Colonic mucosa (tissue), 4 donors: ENCODE results near the gene A2ML1. TPM values are rescaled to one million over a fixed set of nuclear protein-coding genes. Genes with fewer than 3 reads are reported as not detected.

ENCODE experiments used
- DNase-seq: peaks from one replicate; pipeline ENCODE4 v3.0.0-alpha.2; 2020
- H3K27ac ChIP-seq: fragments of 200-600 bp; one replicate; pipeline ENCODE4 v1.8.0; 2021
- H3K27me3 ChIP-seq: fragments of 200-600 bp; one replicate; pipeline ENCODE4 v1.8.0; 2021
- H3K36me3 ChIP-seq: fragments of 200-600 bp; one replicate; pipeline ENCODE4 v1.8.0; 2021
- H3K4me1 ChIP-seq: fragments of 200-600 bp; one replicate; pipeline ENCODE4 v1.8.0; 2021; ENCODE audit warnings: mild to moderate bottlenecking
- H3K4me3 ChIP-seq: fragments of 200-600 bp; one replicate; pipeline ENCODE4 v1.8.0; 2021
- H3K9ac ChIP-seq, 2 donors: one replicate each; pipeline ENCODE4 v1.7.0; 2013; ENCODE audit warnings: control low read depth in 2 of 2, low read depth in 2 of 2, low read length in 2 of 2
- H3K9me3 ChIP-seq: fragments of 200-600 bp; one replicate; pipeline ENCODE4 v1.8.0; 2021
- CTCF ChIP-seq: fragments of 200-600 bp; IDR thresholded peaks from one replicate; pipeline ENCODE4 v1.8.0; 2022; ENCODE audit warnings: antibody characterized with exemption, mild to moderate bottlenecking
- intact Hi-C: fragments of 100-400 bp; cut with DNase I; formaldehyde crosslinking; loops from one replicate; pipeline ENCODE4 v1.14.1; 2022
- total RNA-seq, 2 donors: library from RNA; stranded (reverse); fragmentation: NEBNext Ultra II Directional in 1 of 2; extraction: Animal tissue kit (Norgen Biotek cat#: 25700) in 1 of 2; gene quantifications; one replicate each; pipeline ENCODE4 v1.2.1, GENCODE V29; 2021
- donor health status: healthy.
- donor health status: DM: no; HTN: no; CAD: no.
- donor health status: DM: no; HTN: no; CAD: no.

Gene A2ML1
- total RNA-seq, 2 donors from 2014 or later, result not detected

- Histone ChIP-seq H3K4me3 (no peak overlapping the region), H3K4me1 (no peaks in the 10 kb centered on the region), H3K27ac (no peak overlapping the region), H3K27me3 (no peaks in the 10 kb centered on the region), H3K9ac (no peak overlapping the region), H3K36me3 (no peaks in the 10 kb centered on the region), H3K9me3 (no peaks in the 10 kb centered on the region)
- no peak for DNase-seq
- intact Hi-C loops, result no loop called here
- TF ChIP-seq CTCF, result no peak
These were observed 64.3 kb downstream of the A2ML1 start for GRCh38 chr12:8886502-8887284.

GRCh38 chr12:8887285-8887715, 64.9 kb downstream of the A2ML1 start:
- intact Hi-C loops, result no loop called here
- no peaks in the 10 kb centered on the region for H3K9me3 ChIP-seq
- no peak overlapping the region for H3K9ac ChIP-seq
- H3K27me3 ChIP-seq, result no peaks in the 10 kb centered on the region
- no peaks in the 10 kb centered on the region for H3K36me3 ChIP-seq
- H3K4me3 ChIP-seq, result no peak overlapping the region
- TF ChIP-seq CTCF, result no peak
- no peaks in the 10 kb centered on the region for H3K4me1 ChIP-seq
- no peak overlapping the region for H3K27ac ChIP-seq
- DNase-seq, result no peak

GRCh38 chr12:8890313-8891085, 68.1 kb downstream of the A2ML1 start:
- Histone ChIP-seq H3K36me3 (no peaks in the 10 kb centered on the region), H3K27ac (no peak overlapping the region), H3K9ac (no peak overlapping the region), H3K27me3 (no peaks in the 10 kb centered on the region), H3K9me3 (no peaks in the 10 kb centered on the region), H3K4me1 (no peaks in the 10 kb centered on the region), H3K4me3 (peak overlapping the region; percentile 30)
- TF ChIP-seq CTCF, result peak; percentile 80
- intact Hi-C loops, result loop anchor here (5.0 kb wide), 1 partner anchor 208 kb away; no protein-coding TSS in a partner anchor
- DNase-seq, result peak; percentile 50

- Histone ChIP-seq H3K4me3 (no peak overlapping the region), H3K36me3 (no peaks in the 10 kb centered on the region), H3K9me3 (no peaks in the 10 kb centered on the region), H3K9ac (no peak overlapping the region), H3K27ac (no peak overlapping the region), H3K4me1 (no peaks in the 10 kb centered on the region), H3K27me3 (no peaks in the 10 kb centered on the region)
- intact Hi-C loops, result loop anchor here (5.0 kb wide), 1 partner anchor 210 kb away; no protein-coding TSS in a partner anchor
- DNase-seq, result no peak
- no peak for TF ChIP-seq CTCF
These were observed 69.6 kb downstream of the A2ML1 start for GRCh38 chr12:8891976-8892375.

GRCh38 chr12:8894378-8894777, 72.0 kb downstream of the A2ML1 start:
- H3K27ac ChIP-seq, result no peak overlapping the region
- H3K9me3 ChIP-seq, result no peaks in the 10 kb centered on the region
- no peaks in the 10 kb centered on the region for H3K36me3 ChIP-seq
- no peaks in the 10 kb centered on the region for H3K27me3 ChIP-seq
- intact Hi-C loops, result loop anchor here (5.0 kb wide), 1 partner anchor 212 kb away; no protein-coding TSS in a partner anchor
- no peak overlapping the region for H3K4me3 ChIP-seq
- no peak for DNase-seq
- no peaks in the 10 kb centered on the region for H3K4me1 ChIP-seq
- TF ChIP-seq CTCF, result no peak
- no peak overlapping the region for H3K9ac ChIP-seq
